B cell (primary cell): ENCODE results near the gene AGPAT1. TPM values are rescaled to one million over a fixed set of nuclear protein-coding genes. Genes with fewer than 3 reads are reported as not detected.

Experiments used
- ATAC-seq: fragments of 200-7000 bp; cut with Tn5 transposase; one replicate; pipeline ENCODE4 v1.10.0; 2021; ENCODE audit warnings: low read depth, mild to moderate bottlenecking, moderate number of reproducible peaks, moderate library complexity
- CTCF ChIA-PET: fragments of 350-600 bp; sonication (Branson Sonifier 250); formaldehyde crosslinking; loops from one replicate; lab custom pipeline; 2021; ENCODE audit warnings: antibody characterized with exemption, inconsistent platforms; lab: Charles Lee
- POLR2A ChIA-PET: fragments of 350-600 bp; sonication (Branson Sonifier 250); formaldehyde crosslinking; loops from one replicate; lab custom pipeline; 2021; ENCODE audit warnings: antibody characterized with exemption; lab: Charles Lee
- DNase-seq: peaks from one replicate; pipeline ENCODE4 v3.0.0; 2013
- H2AFZ ChIP-seq: 2 replicates; pipeline ENCODE4 v1.6.1; 2012; ENCODE audit warnings: mild to moderate bottlenecking, low read depth, low read length; ENCODE audit not compliant: insufficient read depth, poor library complexity, severe bottlenecking
- H3K27ac ChIP-seq, 2 donors: 1 replicate in 1 of 2; 2 replicates in 1 of 2; pipeline ENCODE4 v1.5.1; 2012 to 2013; ENCODE audit warnings: low read length in 2 of 2, mild to moderate bottlenecking in 2 of 2, moderate library complexity in 1 of 2
- H3K27me3 ChIP-seq, 4 experiments: fragments of 200-600 bp in 1 of 4; sonication (generic) in 1 of 4; replicated peaks in 1 of 4; 1 replicate in 2 of 4; 2 replicates in 2 of 4; pipeline versions ENCODE4 v1.6.1 to v1.7.0; 2013 to 2016; ENCODE audit warnings: low read length in 3 of 4, mild to moderate bottlenecking in 2 of 4, mixed read lengths in 1 of 4, moderate library complexity in 1 of 4; ENCODE audit not compliant: insufficient read depth in 4 of 4, control insufficient read depth in 3 of 4; ENCODE audit errors: control extremely low read depth in 1 of 4
- H3K36me3 ChIP-seq, 2 experiments: replicated peaks in 1 of 2; 1 replicate in 1 of 2; 2 replicates in 1 of 2; pipeline versions ENCODE4 v1.6.1 to v1.7.1; 2013; ENCODE audit warnings: low read length in 1 of 2; ENCODE audit not compliant: insufficient read depth in 2 of 2, control insufficient read depth in 1 of 2; ENCODE audit errors: control extremely low read depth in 1 of 2, extremely low read depth in 1 of 2
- H3K4me1 ChIP-seq, 2 donors: fragments of 200-600 bp in 1 of 2; sonication (generic) in 1 of 2; 1 replicate in 1 of 2; 2 replicates in 1 of 2; pipeline versions ENCODE4 v1.5.1 to v1.6.1; 2013 to 2017; ENCODE audit warnings: low read length in 2 of 2; ENCODE audit not compliant: control insufficient read depth in 2 of 2, insufficient read depth in 2 of 2
- H3K4me2 ChIP-seq: replicated peaks from 2 replicates; pipeline ENCODE3; 2012; ENCODE audit warnings: mild to moderate bottlenecking, low read depth, low read length; ENCODE audit not compliant: poor library complexity, severe bottlenecking
- H3K4me3 ChIP-seq, 5 experiments: fragments of 200-600 bp in 1 of 5; sonication (generic) in 1 of 5; 1 replicate in 3 of 5; 2 replicates in 2 of 5; pipeline versions ENCODE4 v1.5.1 to v1.7.0; 2011 to 2016; ENCODE audit warnings: low read length in 4 of 5, mild to moderate bottlenecking in 4 of 5, low read depth in 2 of 5, control low read depth in 1 of 5, moderate library complexity in 1 of 5; ENCODE audit not compliant: insufficient read depth in 1 of 5; ENCODE audit errors: control extremely low read depth in 1 of 5, extremely low read depth in 1 of 5
- H3K79me2 ChIP-seq: fragments of 200-600 bp; sonication (generic); one replicate; pipeline ENCODE4 v1.6.0; 2016; ENCODE audit warnings: low read length; ENCODE audit not compliant: control insufficient read depth, insufficient read depth
- H3K9ac ChIP-seq: fragments of 200-600 bp; sonication (generic); 2 replicates; pipeline ENCODE4 v1.6.1; 2017; ENCODE audit warnings: mild to moderate bottlenecking, low read length, moderate library complexity
- H3K9me3 ChIP-seq, 3 donors: one replicate each; pipeline versions ENCODE4 v1.6.1 to v1.7.1; 2013; ENCODE audit warnings: low read length in 2 of 3; ENCODE audit not compliant: control insufficient read depth in 2 of 3, insufficient read depth in 1 of 3; ENCODE audit errors: control extremely low read depth in 1 of 3
- H4K20me1 ChIP-seq: 2 replicates; pipeline ENCODE4 v1.6.0; 2012; ENCODE audit warnings: mild to moderate bottlenecking, low read length; ENCODE audit not compliant: insufficient read depth, control insufficient read depth, poor library complexity, severe bottlenecking
- H3K27ac Mint-ChIP-seq: one replicate; pipeline ENCODE4 v1.8.0; 2021; ENCODE audit warnings: mixed read lengths
- H3K27me3 Mint-ChIP-seq: one replicate; pipeline ENCODE4 v1.8.0; 2021; ENCODE audit warnings: mixed read lengths
- H3K4me1 Mint-ChIP-seq: one replicate; pipeline ENCODE4 v1.8.0; 2021; ENCODE audit warnings: mixed read lengths
- H3K4me3 Mint-ChIP-seq: one replicate; pipeline ENCODE4 v1.8.0; 2021; ENCODE audit warnings: mixed read lengths
- H3K9me3 Mint-ChIP-seq: one replicate; pipeline ENCODE4 v1.8.0; 2022; ENCODE audit warnings: mixed read lengths; ENCODE audit not compliant: insufficient read depth
- EZH2 ChIP-seq: IDR thresholded peaks from 2 replicates; pipeline ENCODE4 v1.6.1; 2012; ENCODE audit warnings: borderline replicate concordance, low read depth, mild to moderate bottlenecking, moderate library complexity, low read length; ENCODE audit not compliant: insufficient read depth, poor library complexity, severe bottlenecking
- WGBS: methylation state at CpG from one replicate; pipeline ENCODE4 v1.1.5; 2013; ENCODE audit warnings: missing lambda C conversion rate; ENCODE audit not compliant: insufficient coverage; 5-methylcytosine and 5-hydroxymethylcytosine counted together
- intact Hi-C: fragments of 100-400 bp; cut with micrococcal nuclease; formaldehyde crosslinking; loops from one replicate; pipeline ENCODE4 v1.10.0; 2022
- polyA plus RNA-seq: library from polyadenylated mRNA; depleted of rRNA; stranded (reverse); fragments of >200 nt; gene quantifications from 2 replicates; pipeline ENCODE4 v1.2.3, GENCODE V29; 2012
- total RNA-seq, 2 donors: library from RNA; stranded (reverse); fragments of 120-200 nt in 1 of 2; gene quantifications; 1 replicate in 1 of 2; 2 replicates in 1 of 2; pipeline versions ENCODE4 v1.2.3 to v1.2.4, GENCODE V29; 2013 to 2022
- TF ChIP-seq, protein P1 (sequence below): fragments of 200-600 bp; IDR thresholded peaks from one replicate; pipeline ENCODE4 v1.8.0; 2022; ENCODE audit warnings: antibody characterized with exemption, mild to moderate bottlenecking

The AGPAT1 gene
- total and polyA plus RNA-seq, 2 donors (not counting 1 experiment from before 2014, with no cell fraction given): 29.8 to 37.1 TPM

GRCh38 chr6:32218167-32218566, 42.3 kb upstream of the AGPAT1 start:
- H3K4me3 ChIP-seq: no peak overlapping the region
- TF ChIP-seq, protein P1, sequence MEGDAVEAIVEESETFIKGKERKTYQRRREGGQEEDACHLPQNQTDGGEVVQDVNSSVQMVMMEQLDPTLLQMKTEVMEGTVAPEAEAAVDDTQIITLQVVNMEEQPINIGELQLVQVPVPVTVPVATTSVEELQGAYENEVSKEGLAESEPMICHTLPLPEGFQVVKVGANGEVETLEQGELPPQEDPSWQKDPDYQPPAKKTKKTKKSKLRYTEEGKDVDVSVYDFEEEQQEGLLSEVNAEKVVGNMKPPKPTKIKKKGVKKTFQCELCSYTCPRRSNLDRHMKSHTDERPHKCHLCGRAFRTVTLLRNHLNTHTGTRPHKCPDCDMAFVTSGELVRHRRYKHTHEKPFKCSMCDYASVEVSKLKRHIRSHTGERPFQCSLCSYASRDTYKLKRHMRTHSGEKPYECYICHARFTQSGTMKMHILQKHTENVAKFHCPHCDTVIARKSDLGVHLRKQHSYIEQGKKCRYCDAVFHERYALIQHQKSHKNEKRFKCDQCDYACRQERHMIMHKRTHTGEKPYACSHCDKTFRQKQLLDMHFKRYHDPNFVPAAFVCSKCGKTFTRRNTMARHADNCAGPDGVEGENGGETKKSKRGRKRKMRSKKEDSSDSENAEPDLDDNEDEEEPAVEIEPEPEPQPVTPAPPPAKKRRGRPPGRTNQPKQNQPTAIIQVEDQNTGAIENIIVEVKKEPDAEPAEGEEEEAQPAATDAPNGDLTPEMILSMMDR: no peak
- no peak for TF ChIP-seq EZH2

GRCh38 chr6:32216998-32217397, 41.1 kb upstream of the AGPAT1 start:
- no peak overlapping the region for H3K4me3 ChIP-seq
- no peaks in the 10 kb centered on the region for H3K27me3 ChIP-seq
- no peak overlapping the region for H3K27ac ChIP-seq
- Mint-ChIP-seq H3K4me1 (peaks cover 18% of the 10 kb centered on the region), H3K27me3 (peaks cover 5% of the 10 kb centered on the region), H3K9me3 (no peaks in the 10 kb centered on the region), H3K27ac (no peak overlapping the region), H3K4me3 (no peak overlapping the region)
- DNase-seq (no peak), ATAC-seq (no peak)
- 95% methylated on average over 11 of the region's 11 CpGs for WGBS
- CTCF ChIA-PET: no interaction called here
- peaks cover 13 to 20% of the 10 kb centered on the region in 2 donors for H3K4me1 ChIP-seq
- POLR2A ChIA-PET: no interaction called here
- intact Hi-C loops: no loop called here
- H3K36me3 ChIP-seq: no peaks in the 10 kb centered on the region
- no peak overlapping the region for H3K9ac ChIP-seq
- no peaks in the 10 kb centered on the region for H3K9me3 ChIP-seq
- no peaks in the 10 kb centered on the region for H4K20me1 ChIP-seq
- no peak overlapping the region for H3K4me2 ChIP-seq
- no peak for TF ChIP-seq EZH2
- TF ChIP-seq, protein P1: no peak
- no peaks in the 10 kb centered on the region for H3K79me2 ChIP-seq
- H2AFZ ChIP-seq: no peak overlapping the region

More at GRCh38 chr6:32218167-32218566, 42.3 kb upstream of the AGPAT1 start:
- Histone ChIP-seq H3K27ac (no peak overlapping the region), H3K79me2 (no peaks in the 10 kb centered on the region), H3K4me2 (no peak overlapping the region), H3K9ac (no peak overlapping the region), H2AFZ (no peak overlapping the region), H3K9me3 (no peaks in the 10 kb centered on the region), H3K27me3 (no peaks in the 10 kb centered on the region), H3K36me3 (no peaks in the 10 kb centered on the region), H4K20me1 (no peaks in the 10 kb centered on the region), H3K4me1 (peaks cover 25 to 31% of the 10 kb centered on the region in 2 donors)
- POLR2A ChIA-PET: interaction anchor here (0.6 kb wide), 1 partner anchor 10 kb away, joined by 9 read pairs; no protein-coding TSS in a partner anchor
- H3K9me3 Mint-ChIP-seq: no peaks in the 10 kb centered on the region
- H3K27me3 Mint-ChIP-seq: peaks cover 5% of the 10 kb centered on the region
- H3K4me1 Mint-ChIP-seq: peaks cover 29% of the 10 kb centered on the region
- CTCF ChIA-PET: no interaction called here
- no peak overlapping the region for H3K4me3 Mint-ChIP-seq
- no peak overlapping the region for H3K27ac Mint-ChIP-seq
- WGBS: 89% methylated on average over 7 of the region's 7 CpGs
- intact Hi-C loops: no loop called here
- DNase-seq (no peak), ATAC-seq (no peak)
